HG03196 (cell line): ENCODE data around the gene MAST1.
"Not testable (repeated sequence)": the region's sequence is repeated elsewhere in the genome, so short reads cannot be mapped to it uniquely, and the experiment has no call there.

Experiments used
- ATAC-seq: cut with Tn5 transposase; IDR thresholded peaks from one replicate; pipeline ENCODE4 v1.9.1; 2021; ENCODE audit not compliant: unreplicated experiment

Gene MAST1

GRCh38 chr19:12888006-12888603 is 49.8 kb downstream of the MAST1 start:
- ATAC-seq, result no peak

- not testable (repeated sequence) for ATAC-seq
Measured at GRCh38 chr19:12890299-12890786, 52.0 kb downstream of the MAST1 start.

- ATAC-seq, result peak; percentile 85
Measured at GRCh38 chr19:12890787-12891552, 52.7 kb downstream of the MAST1 start, which contains the start of gene GCDH. Gene GCDH, plus strand, starts transcription at chr19:12891160. Its CDS starts 145 bp downstream, at chr19:12891305.

- peak; percentile 2 for ATAC-seq
Measured at GRCh38 chr19:12891553-12892021, 53.3 kb downstream of the MAST1 start.

GRCh38 chr19:12893582-12893981 is 55.3 kb downstream of the MAST1 start:
- ATAC-seq, result no peak

GRCh38 chr19:12896460-12896859 is 58.1 kb downstream of the MAST1 start:
- no peak for ATAC-seq

GRCh38 chr19:12899891-12900518 is 61.7 kb downstream of the MAST1 start:
- ATAC-seq, result peak; percentile 55

GRCh38 chr19:12907166-12907565 is 68.9 kb downstream of the MAST1 start:
- ATAC-seq, result no peak

- ATAC-seq, result no peak
Measured at GRCh38 chr19:12912571-12912970, 74.3 kb downstream of the MAST1 start.

- ATAC-seq, result no peak
Measured at GRCh38 chr19:12913011-12913561, 74.8 kb downstream of the MAST1 start.

- no peak for ATAC-seq
Measured at GRCh38 chr19:12913851-12914690, 75.8 kb downstream of the MAST1 start.

GRCh38 chr19:12915860-12916259 is 77.5 kb downstream of the MAST1 start:
- not testable (repeated sequence) for ATAC-seq

- ATAC-seq, result no peak
Measured at GRCh38 chr19:12918253-12918652, 79.9 kb downstream of the MAST1 start.

- ATAC-seq, result no peak
Measured at GRCh38 chr19:12921047-12921446, 82.7 kb downstream of the MAST1 start.

GRCh38 chr19:12922959-12923358 is 84.6 kb downstream of the MAST1 start:
- ATAC-seq, result no peak
